ENCODE results near the gene PSORS1C1. TPM values are rescaled to one million over a fixed set of nuclear protein-coding genes. Genes with fewer than 3 reads are reported as not detected.

Gene PSORS1C1
- total RNA-seq, 1 donor from 2014 or later = not detected

DNA sequence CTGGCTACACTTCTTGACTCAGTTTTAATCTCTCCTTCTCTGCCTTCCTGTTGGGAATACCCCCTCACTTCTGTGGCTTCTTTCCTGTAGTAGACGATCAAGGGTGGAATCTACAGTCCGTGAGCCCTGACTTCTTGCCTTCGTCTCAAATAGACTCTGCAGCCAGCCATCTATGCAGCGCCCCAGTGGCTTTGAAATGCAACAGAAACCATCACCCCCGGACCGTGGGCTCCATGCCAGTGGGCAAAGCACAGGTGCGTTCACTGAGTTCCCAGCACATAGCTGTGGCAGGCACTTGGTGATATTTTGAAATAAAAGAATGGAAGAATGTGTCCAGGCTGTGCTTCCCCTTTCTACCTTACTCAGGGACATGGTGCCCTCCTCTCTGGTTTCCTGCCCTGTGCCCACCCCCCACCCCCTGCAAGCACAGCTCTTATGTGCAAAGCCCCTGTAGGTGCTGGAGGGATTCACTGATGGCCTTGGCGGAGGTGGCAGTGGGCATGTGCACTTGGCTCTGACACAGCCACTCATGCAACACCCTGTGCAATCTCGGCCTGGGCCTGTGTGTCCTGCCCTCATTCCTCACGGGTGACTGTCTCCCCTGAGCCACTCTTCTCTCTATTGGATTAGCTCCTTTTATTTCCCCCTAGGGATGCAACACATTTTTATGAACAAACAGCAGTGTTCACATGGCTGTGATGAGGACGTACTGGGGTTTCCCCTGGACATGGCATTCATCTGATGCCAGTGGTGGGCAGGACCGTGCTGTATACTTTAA is 11.2 kb downstream of the PSORS1C1 start:
- Mint-ChIP-seq H3K27ac (no peak overlapping the region), H3K4me1 (peaks cover 6% of the 10 kb centered on the region), H3K4me3 (no peak overlapping the region), H3K9me3 (no peaks in the 10 kb centered on the region), H3K27me3 (peaks cover 17% of the 10 kb centered on the region), H3K36me3 (ENCODE audit: low read depth) (no peaks in the 10 kb centered on the region)
- DNase-seq = no peak
- intact Hi-C loops (cut with micrococcal nuclease) = no loop called here

DNA sequence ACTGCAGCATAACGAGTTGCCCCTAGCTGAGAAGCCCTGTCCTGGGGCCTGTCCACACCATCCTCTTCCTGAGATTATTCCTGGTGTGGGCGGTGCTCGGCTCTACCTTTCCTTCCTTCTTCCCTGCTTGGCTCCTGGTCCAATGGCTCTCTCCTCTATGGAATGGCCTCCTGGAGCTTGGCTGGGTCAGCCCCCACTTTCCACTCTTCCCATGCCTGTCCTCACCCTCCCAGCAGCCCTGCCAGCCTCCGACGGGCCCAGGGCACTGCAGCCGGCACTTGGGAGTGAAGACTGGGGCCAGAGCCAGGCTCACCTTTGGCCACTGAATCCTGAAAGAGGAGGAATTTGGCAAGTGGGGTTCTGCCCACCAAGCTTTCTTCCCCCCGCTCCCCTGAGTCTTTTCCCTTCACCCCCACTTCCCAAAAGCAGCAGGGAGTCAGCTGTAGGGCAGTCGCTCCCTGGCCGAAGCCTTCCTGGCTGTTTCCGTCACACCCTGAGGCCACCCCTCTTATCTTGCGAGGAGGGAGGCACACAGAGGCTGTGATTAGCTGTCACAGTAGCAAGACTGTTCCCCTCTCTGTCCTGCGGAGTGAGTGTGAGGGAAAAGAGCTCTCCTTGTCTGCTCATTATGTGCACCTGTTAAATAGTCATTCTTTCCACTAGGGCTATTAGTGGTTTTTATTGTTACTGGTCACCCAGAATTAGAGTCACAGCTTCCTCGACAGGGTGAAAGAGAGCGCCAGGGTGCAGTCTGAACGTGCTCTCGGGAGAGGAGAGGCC is 12.0 kb downstream of the PSORS1C1 start:
- Mint-ChIP-seq H3K9me3 (no peaks in the 10 kb centered on the region), H3K36me3 (ENCODE audit: low read depth) (no peaks in the 10 kb centered on the region), H3K27me3 (peaks cover 19% of the 10 kb centered on the region), H3K4me1 (peaks cover 6% of the 10 kb centered on the region), H3K27ac (no peak overlapping the region), H3K4me3 (no peak overlapping the region)
- no peak for DNase-seq
- intact Hi-C loops (cut with micrococcal nuclease) = no loop called here

DNA sequence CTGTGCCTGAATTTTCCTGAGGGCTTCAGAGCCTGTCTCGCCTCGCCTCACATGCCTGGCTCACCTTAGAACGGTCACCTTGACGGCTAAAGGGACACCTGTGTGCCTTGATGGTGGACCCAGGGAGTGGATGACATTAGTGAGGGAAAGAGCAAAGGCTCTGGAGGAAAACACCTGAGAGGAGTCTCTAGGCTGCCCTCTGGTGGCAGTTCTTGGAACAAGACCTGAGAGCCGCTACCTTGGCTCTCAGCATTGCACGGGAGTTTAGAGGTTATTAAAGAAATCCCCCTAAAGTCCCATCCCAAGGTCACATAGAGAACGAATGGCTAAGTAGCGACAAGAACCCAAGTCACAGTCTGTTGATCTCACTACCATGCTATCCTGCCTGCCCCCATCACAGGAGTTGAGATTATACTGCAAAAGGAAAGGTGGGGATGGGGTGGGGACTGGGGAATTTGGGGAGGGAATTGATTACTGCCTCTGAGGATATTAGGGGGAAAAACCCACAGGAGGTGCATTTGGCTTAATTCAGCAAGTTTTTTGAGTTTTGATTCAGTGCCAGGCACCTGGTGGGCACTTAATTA is 13.6 kb downstream of the PSORS1C1 start:
- no peak overlapping the region for H3K27ac Mint-ChIP-seq
- H3K4me3 Mint-ChIP-seq = no peak overlapping the region
- H3K4me1 Mint-ChIP-seq = peaks cover 6% of the 10 kb centered on the region
- DNase-seq = peak; percentile 92
- intact Hi-C loops (cut with micrococcal nuclease) = no loop called here
- peaks cover 19% of the 10 kb centered on the region for H3K27me3 Mint-ChIP-seq
- H3K36me3 Mint-ChIP-seq (ENCODE audit: low read depth) = no peaks in the 10 kb centered on the region
- no peaks in the 10 kb centered on the region for H3K9me3 Mint-ChIP-seq

DNA sequence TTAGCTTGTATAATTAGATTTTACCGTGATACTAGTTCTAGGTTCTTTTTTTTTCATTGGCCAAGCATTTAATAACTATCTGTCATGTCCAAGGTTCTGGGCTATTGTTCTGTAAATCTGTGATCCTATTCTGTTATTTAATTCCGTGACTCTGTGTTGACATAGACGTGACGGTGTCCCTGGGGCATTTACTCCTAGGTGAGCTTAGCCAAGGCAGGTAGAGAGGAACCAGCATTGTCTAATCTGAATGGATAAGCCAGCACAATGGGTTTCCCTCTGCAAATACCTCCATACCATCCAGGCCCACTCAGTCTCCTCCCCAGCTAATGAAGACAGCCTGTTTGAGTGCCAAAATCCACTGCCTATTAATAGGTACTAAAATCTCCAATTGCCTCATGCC is 14.5 kb downstream of the PSORS1C1 start:
- intact Hi-C loops (cut with micrococcal nuclease) = no loop called here

DNA sequence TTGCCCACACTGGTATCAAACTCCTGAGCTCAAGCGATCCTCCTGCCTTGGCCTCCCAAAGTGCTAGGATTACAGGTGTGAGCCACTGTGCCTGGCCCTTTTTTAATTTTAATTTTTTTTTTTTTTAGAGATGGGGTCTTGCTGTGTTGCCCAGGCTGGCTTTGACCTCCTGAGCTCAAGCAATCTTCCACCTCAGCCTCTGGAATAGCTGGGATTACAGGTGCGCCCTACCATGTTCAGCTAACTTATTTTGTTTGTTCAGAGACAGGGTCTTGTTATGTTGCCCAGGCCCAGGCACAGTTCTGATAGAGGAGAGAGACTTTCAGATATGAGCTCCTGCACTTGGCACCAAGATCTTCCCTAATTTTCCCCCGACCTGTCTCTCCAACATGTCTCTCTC is 16.2 kb downstream of the PSORS1C1 start:
- DNase-seq = no peak
- Mint-ChIP-seq H3K27ac (no peak overlapping the region), H3K4me3 (no peak overlapping the region), H3K9me3 (no peaks in the 10 kb centered on the region), H3K27me3 (peaks cover 19% of the 10 kb centered on the region), H3K4me1 (peaks cover 6% of the 10 kb centered on the region), H3K36me3 (ENCODE audit: low read depth) (no peaks in the 10 kb centered on the region)
- intact Hi-C loops (cut with micrococcal nuclease) = no loop called here

More for the DNA sequence above, 14.5 kb downstream of the PSORS1C1 start:
- DNase-seq = no peak
- Mint-ChIP-seq H3K27ac (no peak overlapping the region), H3K9me3 (no peaks in the 10 kb centered on the region), H3K4me1 (peaks cover 6% of the 10 kb centered on the region), H3K27me3 (peaks cover 19% of the 10 kb centered on the region), H3K4me3 (no peak overlapping the region), H3K36me3 (ENCODE audit: low read depth) (no peaks in the 10 kb centered on the region)

DNA sequence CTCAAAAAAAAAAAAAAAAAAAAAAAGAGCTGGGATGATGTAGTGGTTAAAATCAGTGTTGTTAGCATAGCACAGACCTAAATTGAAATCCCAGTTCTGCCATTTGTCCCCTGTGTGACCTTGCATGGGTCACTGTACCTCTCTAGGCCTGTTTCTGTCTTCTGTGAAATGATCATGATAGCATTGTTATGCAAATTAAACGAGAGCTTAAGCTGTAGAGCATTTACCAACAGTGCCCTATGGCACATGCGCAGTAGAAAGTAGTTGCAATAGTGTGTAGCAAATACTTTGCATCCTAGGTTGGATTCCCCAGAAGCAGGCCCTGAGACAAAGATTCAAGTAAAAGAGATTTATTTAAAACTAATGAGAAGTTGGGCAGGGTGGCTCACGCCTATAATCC is 17.0 kb downstream of the PSORS1C1 start:
- Mint-ChIP-seq H3K4me3 (no peak overlapping the region), H3K4me1 (peaks cover 6% of the 10 kb centered on the region), H3K36me3 (ENCODE audit: low read depth) (no peaks in the 10 kb centered on the region), H3K27me3 (peaks cover 19% of the 10 kb centered on the region), H3K27ac (no peak overlapping the region), H3K9me3 (no peaks in the 10 kb centered on the region)
- intact Hi-C loops (cut with micrococcal nuclease) = no loop called here
- DNase-seq = no peak

DNA sequence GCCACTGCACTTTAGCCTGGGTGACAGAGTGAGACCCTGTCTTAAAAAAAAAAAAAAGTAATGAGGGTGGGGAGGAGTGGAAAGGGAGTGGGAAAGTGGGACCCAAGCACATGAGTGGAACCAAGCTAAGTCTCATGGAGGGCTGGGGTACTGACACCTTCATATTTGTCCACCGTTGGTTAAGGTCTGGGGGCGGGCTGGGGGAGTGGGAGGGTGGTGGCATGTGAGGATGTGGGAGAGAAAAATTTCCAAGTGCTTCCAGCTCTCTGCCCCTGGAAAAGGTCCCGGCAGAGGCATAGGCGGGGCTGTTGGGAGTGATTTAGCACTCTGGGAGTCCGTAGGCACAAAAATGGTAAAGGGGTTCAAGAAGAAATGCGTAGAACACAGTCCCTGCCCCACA is 18.2 kb downstream of the PSORS1C1 start:
- intact Hi-C loops (cut with micrococcal nuclease) = no loop called here
- Mint-ChIP-seq H3K4me1 (peaks cover 9% of the 10 kb centered on the region), H3K36me3 (ENCODE audit: low read depth) (no peaks in the 10 kb centered on the region), H3K27me3 (peaks cover 21% of the 10 kb centered on the region), H3K9me3 (no peaks in the 10 kb centered on the region), H3K27ac (no peak overlapping the region), H3K4me3 (no peak overlapping the region)
- DNase-seq = no peak

DNA sequence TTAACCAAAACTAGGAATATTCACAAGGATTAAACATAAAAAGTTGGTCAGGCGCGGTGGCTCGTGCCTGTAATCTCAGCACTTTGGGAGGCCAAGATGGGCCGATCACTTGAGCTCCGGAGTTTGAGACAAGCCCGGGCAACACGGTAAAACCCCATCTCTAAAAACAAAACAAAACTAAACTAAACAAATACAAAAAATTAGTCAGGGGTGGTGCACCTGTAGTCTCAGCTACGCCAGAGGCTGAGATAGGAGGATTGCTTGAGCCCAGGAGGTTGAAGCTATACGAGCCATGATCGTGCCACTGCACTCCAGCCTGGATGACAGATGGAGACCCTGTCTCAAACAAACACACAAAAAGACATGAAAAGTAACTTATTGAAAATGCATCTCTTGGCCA is 21.1 kb downstream of the PSORS1C1 start:
- Mint-ChIP-seq H3K27ac (no peak overlapping the region), H3K4me1 (peaks cover 4% of the 10 kb centered on the region), H3K9me3 (no peaks in the 10 kb centered on the region), H3K27me3 (peaks cover 8% of the 10 kb centered on the region), H3K4me3 (no peak overlapping the region), H3K36me3 (ENCODE audit: low read depth) (no peaks in the 10 kb centered on the region)
- no peak for DNase-seq
- intact Hi-C loops (cut with micrococcal nuclease) = loop anchor here (2.0 kb wide), 1 partner anchor 23 kb away; the partner anchor contains the start of gene TCF19

DNA sequence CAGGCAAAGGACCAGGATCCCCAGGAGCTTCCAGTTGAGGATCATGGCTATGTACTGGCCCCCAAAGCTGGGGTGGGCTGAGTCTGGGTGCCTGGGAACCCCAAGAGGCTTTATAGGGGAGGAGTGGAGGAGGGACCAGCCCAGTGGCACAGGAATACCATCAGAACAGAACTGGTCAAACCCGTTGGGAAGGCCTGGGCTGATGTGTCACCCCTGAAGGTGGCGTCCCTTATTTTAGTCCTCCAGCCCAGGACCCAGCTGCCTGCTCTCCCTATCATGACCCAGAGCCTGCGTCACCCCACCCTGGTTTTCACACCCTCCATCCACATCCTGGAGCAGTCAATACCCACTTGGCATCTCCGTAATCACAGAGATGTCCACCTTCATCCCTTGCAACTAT is 24.4 kb downstream of the PSORS1C1 start, which contains the start of gene PSORS1C2:
PSORS1C2 (minus strand) TSS at position 85 of the 400 bp plus-strand sequence; CDS start at position 45, 40 bp downstream.
- peaks cover 6% of the 10 kb centered on the region for H3K27me3 Mint-ChIP-seq

DNA sequence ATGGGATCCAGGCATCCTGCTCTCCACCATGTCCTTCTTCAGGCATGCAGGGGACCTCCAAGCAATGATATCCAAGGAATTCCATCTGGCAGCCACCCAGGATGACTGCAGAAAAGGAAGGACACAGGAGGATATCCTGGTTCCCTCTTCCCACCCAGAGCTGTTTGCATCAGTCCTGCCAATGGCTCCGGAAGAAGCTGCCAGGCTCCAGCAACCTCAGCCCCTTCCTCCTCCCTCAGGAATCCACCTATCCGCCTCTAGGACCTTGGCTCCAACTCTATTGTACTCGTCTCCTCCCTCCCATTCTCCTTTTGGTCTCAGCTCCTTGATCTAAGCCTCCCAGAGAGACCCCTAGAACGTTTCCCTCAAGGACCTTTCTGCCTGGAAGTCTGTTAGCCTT is 25.0 kb downstream of the PSORS1C1 start:
- Mint-ChIP-seq H3K27me3 (peaks cover 6% of the 10 kb centered on the region), H3K27ac (no peak overlapping the region), H3K9me3 (no peaks in the 10 kb centered on the region), H3K4me3 (no peak overlapping the region), H3K36me3 (ENCODE audit: low read depth) (peaks cover 5% of the 10 kb centered on the region), H3K4me1 (peaks cover 4% of the 10 kb centered on the region)
- DNase-seq = no peak
- intact Hi-C loops (cut with micrococcal nuclease) = no loop called here

More for the DNA sequence above, 24.4 kb downstream of the PSORS1C1 start, which contains the start of gene PSORS1C2:
- H3K4me1 Mint-ChIP-seq = peaks cover 4% of the 10 kb centered on the region
- H3K27ac Mint-ChIP-seq = no peak within 1 kb of the TSS
- no peaks in the 10 kb centered on the region for H3K9me3 Mint-ChIP-seq
- no peak within 1 kb of the TSS for H3K4me3 Mint-ChIP-seq
- intact Hi-C loops (cut with micrococcal nuclease) = no loop called here
- DNase-seq = no peak
- H3K36me3 Mint-ChIP-seq (ENCODE audit: low read depth) = peaks cover 5% of the 10 kb centered on the region

DNA sequence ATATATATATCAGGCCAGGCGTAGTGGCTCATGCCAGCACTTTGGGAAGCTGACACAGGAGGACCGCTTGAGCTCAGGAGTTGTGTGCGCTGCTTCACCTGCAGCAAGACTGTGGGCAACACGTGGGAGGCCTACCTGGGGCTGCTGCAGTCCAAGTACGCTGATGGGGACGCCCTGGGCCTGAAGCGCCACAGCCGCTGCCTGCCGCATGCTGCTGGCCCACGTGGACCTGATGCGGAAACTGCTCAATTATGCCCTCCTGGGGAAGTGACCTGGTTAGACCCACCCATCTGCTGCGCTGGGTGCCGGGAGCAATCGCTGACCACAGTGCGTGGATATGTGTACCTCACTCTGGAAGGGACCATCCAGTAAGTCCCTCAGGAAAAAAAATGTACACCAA is 26.0 kb downstream of the PSORS1C1 start:
- H3K27me3 Mint-ChIP-seq = peaks cover 6% of the 10 kb centered on the region
- peaks cover 4% of the 10 kb centered on the region for H3K4me1 Mint-ChIP-seq
- intact Hi-C loops (cut with micrococcal nuclease) = no loop called here
- no peak overlapping the region for H3K27ac Mint-ChIP-seq
- H3K4me3 Mint-ChIP-seq = no peak overlapping the region
- H3K9me3 Mint-ChIP-seq = no peaks in the 10 kb centered on the region
- H3K36me3 Mint-ChIP-seq (ENCODE audit: low read depth) = peaks cover 9% of the 10 kb centered on the region
- DNase-seq = no peak

DNA sequence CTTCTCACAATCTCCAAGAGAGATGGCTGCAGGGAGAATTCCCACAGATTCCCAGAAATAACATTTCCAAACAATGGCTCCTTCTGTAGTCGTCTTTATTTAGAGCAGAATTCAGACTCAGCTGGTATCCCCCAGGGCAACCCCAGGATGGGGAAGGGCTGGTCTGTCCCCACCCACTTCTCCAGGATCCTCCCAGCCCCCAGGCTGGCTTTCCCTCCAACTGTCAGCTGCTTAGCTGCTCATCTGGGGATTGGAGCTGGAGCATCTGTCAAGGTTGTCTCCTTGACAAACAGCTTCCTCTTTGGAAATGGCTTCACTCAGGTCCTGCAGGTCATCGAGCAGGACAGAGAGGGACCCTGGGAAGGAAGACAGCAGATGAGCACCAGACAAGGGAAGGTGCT is 27.8 kb downstream of the PSORS1C1 start:
- intact Hi-C loops (cut with micrococcal nuclease) = no loop called here
- Mint-ChIP-seq H3K36me3 (ENCODE audit: low read depth) (peaks cover 9% of the 10 kb centered on the region), H3K4me1 (peaks cover 4% of the 10 kb centered on the region), H3K27ac (no peak overlapping the region), H3K27me3 (peaks cover 6% of the 10 kb centered on the region), H3K4me3 (no peak overlapping the region), H3K9me3 (no peaks in the 10 kb centered on the region)
- DNase-seq = no peak

DNA sequence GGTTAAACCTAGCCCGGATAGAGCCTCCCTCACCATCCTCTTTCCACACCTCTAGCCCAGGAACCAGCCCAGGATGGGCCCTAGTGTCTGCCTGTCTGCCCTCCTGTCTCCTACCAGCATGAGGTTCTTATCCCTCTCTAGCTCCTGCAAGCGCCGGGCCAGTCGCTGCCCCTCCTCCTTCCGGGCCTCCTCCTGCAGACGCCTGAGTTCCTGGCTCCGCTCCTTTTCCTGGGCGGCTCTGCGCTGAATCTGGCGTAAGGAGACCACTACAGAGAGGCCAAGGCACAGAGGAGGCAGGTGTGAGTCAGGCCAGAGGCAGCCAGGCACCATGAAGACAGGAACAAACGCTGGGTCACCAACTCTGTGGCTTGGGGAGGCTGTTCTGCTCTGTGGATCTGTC is 28.5 kb downstream of the PSORS1C1 start:
- Mint-ChIP-seq H3K27ac (no peak overlapping the region), H3K4me1 (peaks cover 2% of the 10 kb centered on the region), H3K27me3 (peaks cover 4% of the 10 kb centered on the region), H3K4me3 (no peak overlapping the region), H3K36me3 (ENCODE audit: low read depth) (peaks cover 9% of the 10 kb centered on the region), H3K9me3 (no peaks in the 10 kb centered on the region)
- DNase-seq = no peak
- intact Hi-C loops (cut with micrococcal nuclease) = no loop called here

Measured in activated CD4-positive, alpha-beta T cell treated with anti-CD3 and anti-CD28 coated beads, Interleukin-2, amount 10 ng/mL, durations not matched to agents 24 days and 14 days (primary cell).